HG03108 (cell line): ENCODE data around the gene PLIN5.
"Not testable (repeated sequence)": the region's sequence is repeated elsewhere in the genome, so short reads cannot be mapped to it uniquely, and the experiment has no call there.

Source experiments
- ATAC-seq: cut with Tn5 transposase; IDR thresholded peaks from one replicate; pipeline ENCODE4 v1.9.1; 2021; ENCODE audit warnings: moderate library complexity; ENCODE audit not compliant: unreplicated experiment

PLIN5 gene

DNA sequence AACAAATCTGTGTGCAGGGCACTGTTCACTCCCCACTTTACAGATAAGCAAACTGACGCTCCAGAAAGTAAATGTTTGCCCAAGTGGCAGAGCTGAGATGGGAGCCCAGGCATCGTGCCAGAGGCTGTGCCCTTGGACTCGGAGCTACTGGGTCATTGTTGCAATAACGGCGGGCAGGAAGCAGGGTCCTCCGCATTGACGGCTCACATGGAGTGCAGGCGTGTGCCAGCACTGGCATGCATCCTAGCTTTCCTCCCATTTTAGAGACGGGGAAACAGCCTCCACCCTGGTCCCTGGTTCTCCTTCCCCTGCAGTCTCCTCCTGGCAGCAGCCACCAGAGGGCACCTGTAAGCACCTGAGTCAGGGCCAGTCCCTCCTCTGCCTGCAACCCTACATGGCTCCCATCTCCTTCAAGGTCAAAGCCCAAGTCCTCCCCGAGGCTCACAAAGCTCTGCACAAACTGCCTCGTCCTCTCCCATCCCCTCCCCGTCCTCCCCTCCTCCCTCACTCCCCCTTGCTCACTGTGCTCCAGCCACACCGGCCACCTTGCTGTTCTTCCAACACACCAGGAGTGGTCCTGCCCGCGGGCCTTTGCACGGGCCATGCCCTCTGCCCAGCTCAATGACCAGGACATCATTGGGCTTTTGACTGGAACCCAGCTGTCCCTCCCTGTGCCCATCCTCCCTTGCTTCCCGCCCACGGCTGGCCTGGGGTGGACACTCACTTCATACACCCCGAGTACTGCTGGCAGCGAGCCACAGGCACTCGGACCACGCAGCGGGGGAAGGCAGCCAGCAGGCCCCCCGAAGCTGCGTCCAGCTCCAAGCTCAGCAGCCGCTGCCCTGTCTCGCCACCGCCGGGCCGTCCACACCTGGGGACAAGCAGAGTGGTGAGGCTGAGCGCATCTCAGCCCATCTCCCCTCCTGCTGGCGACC is 12.5 kb upstream of the PLIN5 start:
- no peak for ATAC-seq

DNA sequence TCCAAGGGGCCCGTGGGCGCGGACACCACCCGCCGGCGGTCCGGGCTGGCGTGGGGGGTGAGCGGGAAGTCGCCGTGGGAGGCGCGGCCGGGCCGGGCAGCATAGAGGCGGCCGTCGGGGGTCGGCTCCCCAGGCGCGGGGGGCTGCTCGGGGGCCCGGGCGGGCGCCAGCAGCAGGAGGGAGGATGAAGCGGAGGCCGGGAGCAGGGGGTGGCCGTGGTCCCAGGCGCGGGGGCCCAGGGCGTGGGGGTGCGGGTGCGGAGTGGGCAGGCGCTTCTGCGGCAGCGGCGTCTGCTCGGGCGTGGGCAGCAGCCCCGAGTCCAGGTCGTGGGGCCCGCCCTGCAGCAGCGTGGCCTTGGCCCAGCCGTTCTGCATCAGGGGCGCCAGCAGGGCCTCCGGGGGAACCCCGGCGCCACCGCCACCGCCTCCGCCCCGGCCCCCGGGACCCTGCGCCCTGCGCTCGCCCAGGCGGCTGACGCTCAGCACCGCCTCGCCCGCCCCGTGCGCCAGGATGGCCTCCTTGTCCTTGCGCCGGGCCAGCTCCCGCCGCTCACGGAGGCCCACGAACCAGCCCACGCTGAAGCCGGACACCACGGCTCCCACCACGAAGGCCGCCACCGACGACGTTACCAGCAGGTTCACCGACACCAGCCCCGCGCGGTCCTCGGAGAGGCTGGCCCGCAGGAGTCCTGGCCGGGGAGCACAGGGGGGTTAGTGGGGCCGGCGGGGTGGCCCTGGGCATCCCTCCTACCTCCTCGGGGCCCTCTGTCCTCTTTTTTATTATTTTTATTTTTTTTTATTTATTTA is 9.0 kb upstream of the PLIN5 start:
- no peak for ATAC-seq

DNA sequence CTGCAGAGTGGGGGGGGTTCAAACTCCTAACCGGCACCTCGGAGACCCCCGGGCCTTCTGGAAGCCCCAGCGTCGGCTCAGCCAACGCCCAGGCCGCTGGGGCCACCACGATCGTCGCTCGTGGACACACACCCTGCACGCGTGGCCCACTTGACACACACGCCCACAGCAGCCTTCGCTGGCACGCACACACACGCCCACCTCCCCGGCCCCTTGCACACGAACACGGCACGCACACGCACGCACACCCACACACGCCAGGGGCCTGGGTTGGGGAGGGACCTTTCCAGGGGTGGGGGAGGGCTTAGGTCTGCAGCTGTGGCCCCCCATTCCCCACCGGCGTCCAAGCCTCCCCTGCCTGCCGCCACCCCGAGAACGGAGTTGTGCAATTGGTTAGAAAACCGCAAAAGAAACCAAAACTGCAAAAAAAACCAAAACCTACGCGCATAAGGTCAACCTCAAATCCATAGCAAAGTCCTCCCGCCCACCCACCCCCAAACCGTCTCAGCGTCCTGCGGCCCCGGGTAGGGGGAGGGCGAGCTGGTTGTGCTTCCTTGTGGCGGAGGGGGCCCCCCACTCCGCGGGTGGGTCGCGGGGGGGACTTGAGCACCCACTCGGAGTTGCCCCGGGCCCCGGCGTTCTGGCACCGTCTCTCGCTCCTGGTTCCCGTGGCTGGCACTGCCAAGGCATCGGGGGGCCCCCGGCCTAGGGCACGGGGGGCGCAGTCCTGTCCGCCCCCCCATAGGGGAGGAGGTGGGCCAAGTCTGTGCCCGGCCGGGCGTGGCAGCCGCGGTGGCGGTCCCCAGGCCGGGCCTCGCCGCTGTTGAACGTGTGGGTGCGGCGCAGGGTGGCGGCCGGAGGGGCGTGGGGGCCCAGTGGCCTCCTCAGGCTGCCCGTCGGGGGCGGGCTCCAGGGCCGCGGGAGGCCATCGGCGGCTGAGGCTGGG is 8.1 kb upstream of the PLIN5 start:
- no peak for ATAC-seq

DNA sequence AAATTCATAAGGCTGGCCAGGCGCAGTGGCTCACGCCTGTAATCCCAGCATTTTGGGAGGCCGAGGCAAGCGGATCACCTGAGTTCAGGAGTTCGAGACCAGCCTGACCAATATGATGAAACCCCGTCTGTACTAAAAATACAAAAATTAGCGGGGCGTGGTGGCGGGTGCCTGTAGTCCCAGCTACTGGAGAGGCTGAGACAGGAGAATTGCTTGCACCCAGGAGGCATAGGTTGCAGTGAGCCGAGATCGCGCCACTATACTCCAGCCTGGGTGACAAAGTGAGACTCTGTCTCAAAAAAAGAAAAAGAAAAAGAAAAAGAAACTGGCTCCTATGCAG is 6.8 kb upstream of the PLIN5 start:
- ATAC-seq, result not testable (repeated sequence)

DNA sequence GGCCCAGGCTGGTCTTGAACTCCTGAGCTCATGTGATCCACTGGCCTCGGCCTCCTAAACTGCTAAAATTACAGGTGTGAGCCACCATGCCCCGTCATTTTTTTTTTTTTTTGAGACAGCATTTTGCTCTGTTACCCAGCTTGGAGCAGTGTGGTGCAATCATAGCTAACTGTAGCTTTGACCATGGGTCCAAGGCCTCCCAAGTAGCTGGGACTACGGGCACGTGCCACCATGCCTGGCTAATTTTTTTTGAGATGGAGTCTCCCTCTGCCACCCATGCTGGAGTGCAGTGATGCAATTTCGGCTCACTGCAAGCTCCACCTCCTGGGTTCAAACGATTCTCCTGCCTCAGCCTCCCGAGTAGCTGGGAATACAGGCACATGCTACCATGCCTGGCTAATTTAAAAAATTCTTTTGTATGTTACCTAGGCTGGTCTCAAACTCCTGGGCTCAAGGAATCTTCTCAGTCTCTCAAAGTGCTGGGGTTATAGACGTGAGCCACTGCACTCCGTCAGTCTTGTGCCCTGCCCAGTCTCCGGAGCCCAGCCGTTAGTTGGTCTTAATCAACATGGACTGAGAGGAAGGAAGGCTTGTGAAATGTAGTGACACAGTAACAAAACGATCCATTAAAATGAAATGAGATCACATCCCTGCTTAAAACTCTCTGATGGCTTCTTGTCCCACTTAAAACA is 6.2 kb upstream of the PLIN5 start:
- ATAC-seq, result no peak

DNA sequence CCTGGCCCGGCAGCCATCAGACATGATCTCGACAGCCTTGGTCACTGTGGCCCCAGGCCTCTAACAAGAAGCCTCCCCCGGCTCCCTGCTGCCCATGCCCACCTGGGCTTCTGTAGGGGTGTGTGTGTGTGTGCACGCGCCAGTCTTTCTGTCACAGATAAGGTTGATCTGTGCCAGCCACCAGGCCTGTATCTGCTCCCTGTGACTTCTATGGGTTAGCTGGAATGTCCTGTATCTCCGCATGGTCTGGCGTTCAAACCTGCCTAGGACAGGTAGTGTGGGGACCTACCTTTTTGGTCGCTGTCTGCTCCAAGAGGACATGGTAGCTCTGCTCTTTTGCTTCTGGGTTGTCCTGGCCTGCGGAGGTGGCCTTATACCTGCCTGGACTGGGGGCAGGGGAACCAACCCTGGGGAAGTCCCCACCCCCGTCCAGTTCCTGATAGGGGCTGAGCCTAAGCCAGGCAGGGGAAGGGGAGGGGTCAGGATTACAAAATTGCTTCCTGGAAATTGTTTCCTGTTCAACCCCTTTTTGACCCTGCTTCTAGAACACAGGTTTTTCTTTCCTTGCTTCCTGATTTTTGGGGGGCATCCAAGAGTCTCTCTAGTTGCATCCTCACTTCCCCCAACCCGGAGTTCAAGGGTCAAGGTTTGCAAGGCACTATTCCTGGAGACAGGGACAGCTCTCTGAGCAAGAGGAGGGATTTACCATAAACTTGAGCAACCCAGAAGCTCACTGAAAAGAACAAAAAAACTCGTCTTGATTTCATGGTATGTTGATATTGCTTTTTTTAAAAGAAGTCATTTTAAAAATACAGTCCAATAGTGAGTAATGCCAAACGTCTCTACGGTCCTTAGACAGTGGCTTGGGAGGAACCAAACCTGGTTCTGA is 4.9 kb upstream of the PLIN5 start, which contains the start of gene LRG1:
Gene LRG1 (minus strand): TSS at position 344 of the 889 bp plus-strand sequence. CDS start 23 bp downstream, at position 321.
- ATAC-seq, result no peak

DNA sequence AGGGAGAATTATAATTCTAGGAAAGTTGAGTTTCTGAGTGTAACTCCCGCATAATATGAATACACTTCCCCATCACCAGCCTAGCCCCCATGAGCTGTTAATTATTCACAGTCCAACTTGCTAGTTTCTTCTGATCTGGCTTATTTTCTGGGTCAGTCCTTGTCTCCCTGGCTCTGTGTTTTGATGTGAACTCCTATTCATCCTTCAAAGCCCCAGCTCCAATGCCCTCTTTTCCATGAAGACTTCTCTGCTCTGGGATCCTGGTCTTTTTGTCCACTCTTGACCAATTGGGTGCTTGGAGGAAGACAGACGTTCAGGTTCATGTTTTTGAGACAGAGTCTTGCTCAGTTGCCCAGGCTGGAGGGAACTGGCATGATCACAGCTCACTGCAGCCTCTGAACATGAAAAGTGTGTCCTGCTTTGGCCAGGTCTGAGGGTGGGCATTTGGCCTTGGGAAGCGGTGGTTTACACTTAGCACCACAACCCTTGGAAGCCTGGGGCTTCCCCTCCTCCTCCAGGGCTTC is 4.2 kb upstream of the PLIN5 start:
- no peak for ATAC-seq

DNA sequence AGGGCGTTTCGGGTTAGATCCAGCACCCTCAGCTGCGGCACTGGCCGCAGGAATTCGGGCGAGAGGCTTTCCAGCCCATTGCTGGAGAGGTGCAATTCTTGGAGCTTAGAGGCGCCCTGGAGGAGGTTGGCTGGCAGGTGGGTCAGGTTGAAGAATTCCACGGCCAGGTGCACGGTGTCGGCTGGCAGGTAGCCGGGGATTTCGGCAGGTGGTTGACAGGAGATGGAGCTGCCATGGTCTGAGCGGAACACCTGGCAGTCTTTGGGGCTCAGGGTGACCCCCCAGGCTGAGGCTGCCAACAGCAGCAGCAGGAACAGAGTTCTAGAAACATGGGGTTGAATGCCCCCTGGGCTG is 3.6 kb upstream of the PLIN5 start:
- no peak for ATAC-seq

DNA sequence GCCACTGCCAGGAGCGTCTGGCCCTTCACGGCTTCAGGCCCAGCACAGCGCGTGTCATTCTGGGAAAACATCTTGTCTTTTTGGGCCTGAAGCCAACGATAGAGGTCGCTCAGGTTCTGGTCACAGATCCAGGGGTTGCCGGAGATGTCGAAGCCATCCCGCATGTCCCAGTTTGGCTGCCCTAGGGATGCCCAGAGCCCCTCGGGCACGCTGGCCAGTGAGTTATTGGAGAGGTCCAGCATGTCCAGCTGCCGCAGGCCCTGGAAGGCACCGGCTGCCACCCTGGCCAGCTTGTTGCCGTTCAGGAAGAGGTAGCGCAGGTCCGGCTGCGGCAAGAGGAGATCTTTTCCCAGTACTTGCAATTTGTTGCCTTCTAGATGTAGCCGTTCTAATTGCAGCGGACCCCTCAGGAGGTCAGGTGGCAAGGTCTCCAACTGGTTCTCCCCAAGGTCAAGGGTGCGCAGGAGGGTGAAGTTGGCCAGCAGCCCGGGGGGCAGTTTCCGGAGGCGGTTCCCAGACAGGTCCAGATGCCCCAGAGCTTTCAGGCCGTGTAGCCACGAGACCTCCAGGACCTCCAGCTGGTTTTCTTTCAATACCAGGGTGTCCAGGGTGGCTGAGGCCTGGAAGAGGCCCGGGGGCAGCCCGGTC is 3.1 kb upstream of the PLIN5 start:
- no peak for ATAC-seq

DNA sequence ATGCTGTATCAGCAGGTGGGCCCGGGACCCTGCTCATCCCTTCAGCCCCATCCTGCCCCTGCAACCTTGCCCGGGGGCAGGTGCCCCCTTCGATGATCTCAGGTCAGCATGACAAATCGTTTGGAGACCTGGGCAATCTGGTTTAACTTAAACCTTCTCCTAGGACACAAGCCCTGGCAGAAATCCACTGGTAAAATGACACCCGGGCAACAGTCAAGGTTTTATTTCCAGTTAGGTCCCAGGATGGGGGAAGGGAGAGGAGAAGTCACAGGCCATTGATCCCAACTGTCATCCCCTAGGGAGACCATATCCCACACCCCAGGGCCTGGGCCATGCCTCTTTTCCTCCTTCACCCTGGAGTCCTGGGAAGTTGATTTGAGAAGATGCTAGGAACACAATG is 1.8 kb upstream of the PLIN5 start:
- no peak for ATAC-seq

DNA sequence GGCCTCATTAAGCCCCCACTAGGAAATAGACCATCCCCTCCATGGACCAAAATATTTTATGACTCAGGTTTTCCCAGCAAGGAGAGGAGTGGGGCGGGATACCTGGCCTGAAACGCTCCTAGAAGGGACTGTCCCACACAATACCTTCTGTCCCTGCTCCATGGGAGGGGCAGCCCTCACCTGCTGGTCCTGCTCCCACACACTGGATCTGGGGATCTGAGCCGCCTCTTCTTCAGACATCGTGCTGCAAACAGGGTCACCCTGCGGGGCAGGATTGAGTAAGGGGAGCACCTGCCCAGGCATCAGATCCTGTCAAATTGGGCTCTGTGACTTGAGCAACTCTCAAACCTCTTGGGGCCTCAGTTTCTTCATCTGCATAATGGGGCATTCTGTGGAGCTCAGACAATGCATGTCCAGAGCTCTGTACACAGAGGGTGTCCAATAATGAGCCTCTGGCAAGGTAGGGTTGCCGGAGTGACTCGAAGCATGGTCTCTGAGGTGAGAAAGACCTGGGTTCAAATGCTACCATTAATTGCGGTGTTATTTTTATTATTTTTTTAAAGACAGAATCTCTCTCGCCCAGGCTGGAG is 1.1 kb downstream of the PLIN5 start:
- ATAC-seq, result no peak

DNA sequence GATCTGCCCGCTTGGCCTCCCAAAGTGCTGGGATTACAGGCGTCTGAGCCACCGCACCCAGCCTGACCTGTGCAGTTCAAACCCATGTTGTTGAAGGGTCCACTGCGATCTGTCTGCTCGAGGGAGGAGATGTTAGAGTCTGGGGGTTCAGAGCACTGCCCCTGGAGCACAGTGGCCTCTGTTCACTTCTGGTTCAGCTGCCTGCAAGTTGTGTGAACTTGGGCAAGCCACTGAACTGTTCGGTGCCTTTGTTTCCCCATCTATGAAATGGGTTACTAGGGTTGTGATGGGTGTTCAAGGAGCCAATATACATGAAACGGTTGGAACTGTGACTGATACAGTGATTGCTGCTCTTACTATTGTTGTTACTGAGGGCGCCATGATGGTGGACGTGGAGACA is 1.7 kb downstream of the PLIN5 start:
- no peak for ATAC-seq

DNA sequence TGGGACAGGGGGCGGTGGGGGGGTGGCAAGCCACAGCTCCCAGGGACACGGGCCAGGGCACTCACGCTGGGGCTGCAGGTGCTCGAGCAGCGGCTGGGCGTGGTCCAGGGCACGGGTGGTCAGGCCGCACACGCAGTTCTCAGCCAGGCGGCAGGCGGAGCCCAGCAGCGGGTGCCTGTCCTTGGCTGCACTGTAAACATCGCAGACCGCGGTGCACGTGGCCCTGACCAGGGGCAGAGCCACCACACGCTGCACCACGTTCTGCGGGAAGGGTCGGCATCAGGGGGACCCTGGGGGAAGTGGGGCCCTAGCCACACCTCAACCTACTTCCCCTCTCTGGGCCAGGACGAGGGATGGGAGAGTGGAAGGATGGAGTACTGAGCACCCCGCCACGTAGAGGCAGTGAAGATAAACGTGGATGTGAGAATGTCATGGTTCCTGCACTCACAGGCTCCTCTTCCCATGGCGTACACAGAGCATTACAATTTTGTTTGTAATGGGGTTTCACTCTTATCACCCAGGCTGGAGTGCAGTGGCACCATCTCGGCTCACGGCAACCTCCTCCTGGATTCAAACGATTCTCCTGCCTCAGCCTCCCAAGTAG is 3.4 kb downstream of the PLIN5 start:
- ATAC-seq, result no peak

DNA sequence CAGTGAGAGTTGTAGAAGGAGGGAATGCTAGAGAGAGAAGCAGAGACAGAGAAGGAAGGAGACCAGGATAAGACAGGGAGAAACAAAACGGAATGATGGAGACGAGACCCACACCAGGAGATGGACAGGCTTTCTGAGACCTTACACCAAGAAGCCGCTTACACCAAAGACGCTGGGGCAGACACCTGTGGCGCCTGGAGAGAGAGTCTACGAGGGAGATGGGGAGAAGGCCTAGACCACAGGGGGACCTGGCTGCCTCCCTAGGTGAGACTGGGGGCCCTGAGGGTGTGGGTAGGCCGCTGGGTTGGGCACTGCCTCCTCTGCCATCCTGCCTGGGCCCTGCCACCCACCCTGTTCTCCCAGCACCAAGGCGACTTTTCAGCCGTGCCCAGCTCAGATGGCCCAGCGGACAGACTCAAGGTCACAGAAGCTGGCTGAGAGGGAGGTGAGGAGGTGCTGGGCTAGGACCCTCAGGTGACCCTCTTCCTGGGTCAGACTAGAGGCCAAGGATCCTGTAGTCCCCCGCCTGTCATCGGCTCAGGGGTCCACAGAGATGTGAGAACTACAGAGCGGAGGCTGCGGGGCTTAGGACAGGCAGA is 5.0 kb downstream of the PLIN5 start:
- no peak for ATAC-seq

DNA sequence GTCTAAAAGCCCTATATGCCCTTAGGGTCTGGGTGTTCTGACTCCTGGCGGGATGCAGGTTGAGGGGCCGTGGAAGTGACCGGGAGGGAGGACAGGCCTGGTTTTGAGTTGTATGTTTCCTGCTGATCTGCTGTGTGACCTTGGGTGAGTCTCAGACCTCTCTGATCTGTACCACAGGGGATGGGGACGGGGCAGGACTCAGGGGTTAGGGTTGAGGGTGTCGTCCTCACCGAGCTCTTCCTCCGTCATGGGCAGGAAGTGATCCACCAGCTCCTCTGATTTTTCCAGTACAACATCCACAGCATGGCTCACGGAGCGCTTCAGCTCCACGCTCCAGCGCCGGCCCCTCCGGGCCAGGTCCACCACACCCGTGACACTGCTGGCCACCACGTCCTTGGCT is 6.2 kb downstream of the PLIN5 start:
- no peak for ATAC-seq

DNA sequence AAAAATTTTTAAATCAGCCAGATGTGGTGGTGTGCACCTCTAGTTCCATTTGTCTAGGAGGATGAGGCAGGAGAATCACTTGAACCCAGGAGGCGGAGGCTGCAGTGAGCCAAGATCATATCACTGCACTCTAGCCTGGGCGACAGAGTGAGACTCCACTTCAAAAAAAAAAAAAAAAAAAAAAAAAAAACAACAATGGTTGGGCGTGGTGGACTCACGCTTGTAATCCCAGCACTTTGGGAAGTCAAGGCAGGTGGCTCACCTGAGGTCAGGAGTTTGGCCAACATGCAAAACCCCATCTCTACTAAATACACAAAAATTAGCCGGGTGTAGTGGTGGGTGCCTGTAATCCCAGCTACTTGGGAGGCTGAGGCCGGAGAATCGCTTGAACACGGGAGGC is 7.6 kb downstream of the PLIN5 start:
- not testable (repeated sequence) for ATAC-seq

DNA sequence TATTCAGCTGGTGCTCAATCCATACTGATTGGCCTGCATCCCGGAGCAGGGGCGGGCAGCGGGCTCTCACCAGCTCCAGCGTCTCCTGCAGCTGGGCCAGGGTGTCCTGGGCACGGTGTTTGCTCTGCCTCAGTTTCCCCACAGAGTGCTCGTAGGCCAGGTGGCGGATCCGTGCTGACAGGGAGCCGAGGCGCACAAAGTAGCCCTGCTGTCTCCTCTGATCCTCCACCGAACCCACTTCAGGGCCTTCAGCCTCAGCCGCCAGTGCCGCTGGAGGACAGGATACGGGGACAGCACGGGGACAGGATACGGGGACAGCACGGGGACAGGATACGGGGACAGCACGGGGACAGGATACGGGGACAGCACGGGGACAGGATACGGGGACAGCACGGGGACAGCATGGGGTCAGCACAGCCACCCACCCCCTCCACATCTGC is 9.4 kb downstream of the PLIN5 start:
- no peak for ATAC-seq
